HG02938 (cell line): ENCODE results near the gene CYP27C1.
"Not testable (repeated sequence)": the region's sequence is repeated elsewhere in the genome, so short reads cannot be mapped to it uniquely, and the experiment has no call there.

ENCODE experiments used
- ATAC-seq: cut with Tn5 transposase; IDR thresholded peaks from one replicate; pipeline ENCODE4 v1.9.1; 2021; ENCODE audit warnings: mild to moderate bottlenecking, moderate library complexity; ENCODE audit not compliant: unreplicated experiment

The CYP27C1 gene

GRCh38 chr2:127173057-127173456, 47.0 kb downstream of the CYP27C1 start:
- ATAC-seq, result no peak

DNA sequence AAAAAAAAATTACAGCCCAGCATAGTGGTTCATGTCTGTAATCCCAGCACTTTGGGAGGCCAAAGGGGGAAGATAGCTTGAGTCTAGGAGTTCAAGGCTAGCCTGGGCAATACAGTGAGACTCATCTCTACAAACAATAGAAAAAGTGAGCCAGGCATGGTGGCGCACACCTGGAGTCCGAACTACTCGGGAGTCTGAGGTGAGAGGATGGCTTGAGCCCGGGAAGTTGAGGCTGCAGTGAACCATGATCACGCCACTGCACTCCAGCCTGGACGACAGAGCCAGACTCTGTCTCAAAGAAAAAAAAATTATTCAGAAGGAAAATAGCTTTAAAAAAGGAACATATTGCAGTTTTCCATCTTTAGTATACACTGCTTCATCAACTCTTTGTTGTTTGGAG, 47.8 kb downstream of the CYP27C1 start:
- no peak for ATAC-seq

GRCh38 chr2:127170452-127171197, 49.5 kb downstream of the CYP27C1 start:
- ATAC-seq, result no peak

DNA sequence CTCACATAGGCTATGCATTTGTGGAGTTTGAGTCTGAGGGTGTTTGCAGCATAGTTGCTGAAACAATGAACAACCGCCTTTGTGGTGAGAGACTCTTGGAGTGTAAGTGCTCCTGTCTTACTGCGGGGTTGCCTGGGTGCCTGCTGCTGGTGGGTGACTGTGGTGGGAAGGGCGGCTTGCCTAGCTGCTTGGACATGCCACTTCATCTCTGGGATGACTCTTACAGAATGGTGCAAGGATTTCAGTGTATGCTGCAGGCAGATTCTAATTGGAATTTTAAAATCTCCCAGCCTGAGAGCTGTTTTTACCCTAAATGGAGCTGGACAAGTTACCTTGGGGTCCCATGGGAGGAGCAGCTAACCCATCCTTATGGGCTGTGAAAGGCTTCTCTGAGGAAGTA, 50.1 kb downstream of the CYP27C1 start:
- ATAC-seq, result no peak

DNA sequence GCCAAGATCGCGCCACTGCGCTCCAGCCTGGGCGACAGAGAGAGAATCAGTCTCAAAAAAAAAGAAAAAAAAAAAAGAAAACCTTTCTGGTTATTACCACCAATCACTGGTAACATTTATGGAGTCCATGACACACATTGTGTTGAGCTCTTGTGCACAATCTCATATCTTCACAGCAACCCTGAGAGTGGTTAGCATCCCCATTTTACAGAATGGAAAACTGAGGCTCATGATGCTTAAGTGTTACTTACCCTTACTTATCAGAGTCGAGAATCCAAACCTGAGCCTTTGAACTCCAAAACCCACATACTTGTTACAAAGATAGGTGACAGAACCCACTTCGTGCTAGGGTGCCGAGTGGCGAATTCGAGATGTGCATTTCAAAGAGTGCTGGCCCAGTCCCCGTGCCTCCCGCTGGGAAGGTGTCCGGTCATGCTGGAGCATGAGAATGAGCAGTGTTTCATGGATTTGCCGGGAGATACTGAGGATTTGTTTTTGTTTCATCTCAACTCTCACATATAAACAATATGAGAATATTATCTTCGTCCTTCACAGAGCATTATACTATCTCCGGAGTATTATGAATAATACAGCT, 50.9 kb downstream of the CYP27C1 start:
- no peak for ATAC-seq

GRCh38 chr2:127166231-127166860, 53.8 kb downstream of the CYP27C1 start:
- no peak for ATAC-seq

DNA sequence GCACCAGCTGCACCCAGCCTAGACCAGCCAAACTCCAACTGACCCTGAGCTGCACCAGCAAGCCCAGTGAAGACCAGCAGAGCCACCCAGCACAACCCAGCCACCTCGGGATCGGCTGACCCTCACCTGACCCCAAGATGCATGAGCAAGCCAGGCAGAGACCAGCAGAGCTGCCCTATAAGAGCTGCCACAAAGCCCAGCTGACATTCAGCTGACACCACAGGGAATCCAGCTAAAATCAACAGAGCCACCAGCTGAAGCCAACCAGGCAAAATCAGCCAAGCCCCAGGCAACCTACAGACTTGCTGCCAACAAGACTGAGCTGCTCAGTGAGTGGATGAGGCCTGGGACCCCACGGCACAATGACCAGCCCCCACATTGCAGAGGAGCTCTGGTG, 54.6 kb downstream of the CYP27C1 start:
- no peak for ATAC-seq

- ATAC-seq, result no peak
These were observed 55.1 kb downstream of the CYP27C1 start for GRCh38 chr2:127164761-127165538.

GRCh38 chr2:127163921-127164320, 56.2 kb downstream of the CYP27C1 start:
- no peak for ATAC-seq

- ATAC-seq, result not testable (repeated sequence)
These were observed 57.1 kb downstream of the CYP27C1 start for GRCh38 chr2:127163090-127163406.

GRCh38 chr2:127162261-127163089, 57.6 kb downstream of the CYP27C1 start:
- no peak for ATAC-seq

- no peak for ATAC-seq
These were observed 58.6 kb downstream of the CYP27C1 start for GRCh38 chr2:127161176-127162136.

DNA sequence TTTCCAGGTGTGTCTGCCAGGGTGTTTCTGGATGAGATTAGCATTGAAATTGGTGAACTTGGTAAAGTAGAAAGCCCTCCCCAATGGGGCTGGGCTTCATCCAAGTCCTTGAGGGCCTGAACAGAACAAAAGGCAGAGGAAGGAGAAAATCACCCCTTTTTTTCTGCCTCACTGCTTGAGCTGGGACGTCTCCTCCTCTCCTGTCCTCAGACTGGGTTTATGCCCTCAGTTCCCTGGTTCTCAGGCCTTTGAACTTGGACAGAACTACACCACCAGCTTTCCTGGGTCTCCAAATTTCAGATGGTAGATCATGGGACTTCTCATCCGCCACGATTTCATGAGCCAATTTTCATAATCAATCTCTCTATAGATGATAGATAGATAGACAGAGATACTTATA, 59.4 kb downstream of the CYP27C1 start:
- ATAC-seq, result no peak

DNA sequence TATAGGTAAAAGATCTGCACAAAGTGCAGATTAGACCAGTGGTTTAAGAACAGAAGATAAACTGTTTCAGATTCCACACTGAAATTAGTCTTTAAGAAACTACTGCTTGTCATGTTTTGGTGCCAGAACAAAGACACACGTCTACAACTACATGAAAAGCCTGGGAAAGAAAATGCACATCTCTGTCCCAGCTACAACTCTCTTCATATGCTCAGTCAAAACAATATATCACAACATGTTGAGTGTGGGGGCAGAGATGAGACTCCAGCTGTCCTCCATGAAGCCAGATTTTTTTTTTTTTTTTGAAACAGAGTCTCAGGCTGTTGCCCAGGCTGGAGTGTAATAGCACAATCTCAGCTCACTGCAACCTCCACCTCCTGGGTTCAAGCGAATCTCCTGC, 60.6 kb downstream of the CYP27C1 start:
- no peak for ATAC-seq

GRCh38 chr2:127158614-127159290, 61.3 kb downstream of the CYP27C1 start:
- ATAC-seq, result no peak

- ATAC-seq, result no peak
These were observed 62.2 kb downstream of the CYP27C1 start for GRCh38 chr2:127157651-127158485.

- ATAC-seq, result no peak
These were observed 63.0 kb downstream of the CYP27C1 start for GRCh38 chr2:127157114-127157513.

DNA sequence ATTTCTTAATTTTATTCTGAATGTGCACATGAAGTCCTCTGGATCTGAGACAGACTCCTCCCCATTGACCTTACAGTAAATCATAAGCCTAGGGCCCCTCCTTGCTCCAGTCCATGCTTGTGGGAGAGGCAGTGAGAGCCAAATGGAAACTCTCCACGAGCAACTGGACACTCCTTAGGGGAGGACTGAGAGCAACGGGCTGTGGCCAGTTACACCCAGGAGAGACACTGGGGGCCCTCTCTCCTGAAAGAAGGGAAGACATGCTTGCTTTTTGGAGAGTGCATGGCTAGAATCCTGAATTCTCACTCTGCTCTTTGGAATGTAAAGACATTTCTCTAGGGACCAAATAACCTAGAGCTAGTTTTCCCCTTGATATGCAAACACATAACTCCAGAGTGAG, 64.2 kb downstream of the CYP27C1 start:
- no peak for ATAC-seq
